Measurements from ENCODE around the gene PRDM16. TPM values are rescaled to one million over a fixed set of nuclear protein-coding genes. Genes with fewer than 3 reads are reported as not detected.

The PRDM16 gene
- total and polyA plus RNA-seq, 7 donors = 0.04 to 1.2 (median 0.31) TPM

DNA sequence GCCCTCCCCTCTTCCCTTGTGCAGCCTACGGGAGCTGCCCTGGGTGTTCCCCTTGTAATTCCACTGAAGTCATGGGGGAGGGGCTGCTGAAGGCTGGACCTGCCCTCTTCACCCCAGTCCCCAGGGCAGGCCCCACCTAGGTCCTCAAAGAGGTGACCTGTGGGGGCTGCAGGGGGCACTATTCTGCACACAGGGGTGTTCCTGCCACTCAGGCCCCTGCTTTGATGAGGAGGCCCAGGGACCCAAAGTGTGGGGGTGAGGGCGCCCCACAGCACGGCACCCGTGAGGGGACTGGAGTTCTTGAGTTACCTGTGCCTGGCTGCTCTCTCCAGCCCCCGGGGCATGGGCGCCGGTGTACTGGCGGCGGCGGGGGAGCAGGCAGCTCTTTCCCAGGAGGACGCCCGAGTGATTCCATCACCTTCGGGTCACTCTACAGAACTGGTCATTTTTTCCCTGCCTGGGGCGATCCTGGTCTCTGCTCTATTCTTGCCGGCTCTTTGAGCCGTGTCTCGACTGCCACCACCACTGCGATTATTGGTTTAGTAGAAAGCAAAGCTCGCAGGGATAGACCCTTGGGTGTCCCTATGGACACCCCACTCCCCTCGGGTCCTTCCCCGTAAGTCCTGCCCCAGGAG, 6.9 kb upstream of the PRDM16 start:
- WGBS, 3 donors = 47 to 70% (median 64%) methylated on average over 18 to 21 of the region's 21 CpGs
- H3K4me1 ChIP-seq = no peaks in the 10 kb centered on the region
- TF ChIP-seq, protein P1, sequence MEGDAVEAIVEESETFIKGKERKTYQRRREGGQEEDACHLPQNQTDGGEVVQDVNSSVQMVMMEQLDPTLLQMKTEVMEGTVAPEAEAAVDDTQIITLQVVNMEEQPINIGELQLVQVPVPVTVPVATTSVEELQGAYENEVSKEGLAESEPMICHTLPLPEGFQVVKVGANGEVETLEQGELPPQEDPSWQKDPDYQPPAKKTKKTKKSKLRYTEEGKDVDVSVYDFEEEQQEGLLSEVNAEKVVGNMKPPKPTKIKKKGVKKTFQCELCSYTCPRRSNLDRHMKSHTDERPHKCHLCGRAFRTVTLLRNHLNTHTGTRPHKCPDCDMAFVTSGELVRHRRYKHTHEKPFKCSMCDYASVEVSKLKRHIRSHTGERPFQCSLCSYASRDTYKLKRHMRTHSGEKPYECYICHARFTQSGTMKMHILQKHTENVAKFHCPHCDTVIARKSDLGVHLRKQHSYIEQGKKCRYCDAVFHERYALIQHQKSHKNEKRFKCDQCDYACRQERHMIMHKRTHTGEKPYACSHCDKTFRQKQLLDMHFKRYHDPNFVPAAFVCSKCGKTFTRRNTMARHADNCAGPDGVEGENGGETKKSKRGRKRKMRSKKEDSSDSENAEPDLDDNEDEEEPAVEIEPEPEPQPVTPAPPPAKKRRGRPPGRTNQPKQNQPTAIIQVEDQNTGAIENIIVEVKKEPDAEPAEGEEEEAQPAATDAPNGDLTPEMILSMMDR (IDR thresholded peaks at IDR 0.05) = no peak
- intact Hi-C loops (cut with DNase I) = no loop called here
- no peak overlapping the region for H3K27ac ChIP-seq
- no peaks in the 10 kb centered on the region for H3K9me3 ChIP-seq
- ATAC-seq (no peak), DNase-seq (no peak)
- H3K4me3 ChIP-seq = no peak overlapping the region
- H3K27me3 ChIP-seq (ENCODE audit: insufficient read depth in 3 of 3, low read length in 2 of 3) = peaks cover 0 to 62% (median 12%) of the 10 kb centered on the region in 3 donors
- no peaks in the 10 kb centered on the region for H3K36me3 ChIP-seq (ENCODE audit: insufficient read depth in 1 of 2, low read depth in 1 of 2)

DNA sequence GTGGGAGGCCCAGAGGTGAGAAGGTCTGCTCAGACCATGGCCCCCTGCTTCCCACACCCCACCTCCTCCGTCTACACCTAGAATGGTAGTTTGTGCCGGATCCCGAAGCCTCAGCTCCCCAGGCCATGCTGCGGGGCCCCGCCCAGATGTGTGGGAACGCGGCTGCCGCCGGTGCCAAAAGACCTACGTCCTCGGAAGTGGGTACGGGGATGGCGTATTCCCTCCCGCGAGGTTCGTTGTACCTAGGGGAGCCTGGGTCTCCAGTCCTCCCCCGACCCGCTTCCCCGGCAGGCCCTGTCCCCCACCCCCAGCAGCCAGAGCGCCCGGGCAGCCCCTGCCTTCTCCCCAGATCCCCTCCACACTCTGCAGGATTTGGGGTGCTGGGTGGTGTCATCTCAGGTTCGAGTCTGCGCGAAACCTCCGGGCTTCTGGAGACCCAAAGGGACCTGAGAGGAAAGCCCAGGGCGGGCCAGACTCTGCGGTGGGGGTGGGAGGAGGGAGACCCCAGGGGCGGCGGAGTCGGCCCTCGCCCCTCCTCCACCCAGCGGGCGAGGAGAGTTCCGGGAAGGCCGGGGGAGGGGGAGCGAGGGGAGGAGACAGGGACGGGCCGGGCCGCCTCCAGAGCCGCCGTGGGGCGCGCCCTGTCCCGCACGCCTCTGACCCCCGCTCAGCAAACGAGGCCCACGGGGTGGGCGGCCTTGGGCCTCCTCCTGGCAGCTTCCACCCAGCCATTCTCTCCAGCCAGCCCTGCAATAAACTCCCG, 6.2 kb upstream of the PRDM16 start:
- Histone ChIP-seq H3K4me3 (no peak overlapping the region), H3K4me1 (no peaks in the 10 kb centered on the region), H3K36me3 (ENCODE audit: insufficient read depth in 1 of 2, low read depth in 1 of 2) (no peaks in the 10 kb centered on the region), H3K9me3 (no peaks in the 10 kb centered on the region), H3K27ac (no peak overlapping the region), H3K27me3 (ENCODE audit: insufficient read depth in 3 of 3, low read length in 2 of 3) (peaks cover 0 to 66% (median 18%) of the 10 kb centered on the region in 3 donors)
- intact Hi-C loops (cut with DNase I) = no loop called here
- 51 to 55% (median 51%) methylated on average over 31 to 50 of the region's 50 CpGs for WGBS, 3 donors
- no peak for DNase-seq
- TF ChIP-seq, protein P1 (IDR thresholded peaks at IDR 0.05) = no peak
- no peak for ATAC-seq

DNA sequence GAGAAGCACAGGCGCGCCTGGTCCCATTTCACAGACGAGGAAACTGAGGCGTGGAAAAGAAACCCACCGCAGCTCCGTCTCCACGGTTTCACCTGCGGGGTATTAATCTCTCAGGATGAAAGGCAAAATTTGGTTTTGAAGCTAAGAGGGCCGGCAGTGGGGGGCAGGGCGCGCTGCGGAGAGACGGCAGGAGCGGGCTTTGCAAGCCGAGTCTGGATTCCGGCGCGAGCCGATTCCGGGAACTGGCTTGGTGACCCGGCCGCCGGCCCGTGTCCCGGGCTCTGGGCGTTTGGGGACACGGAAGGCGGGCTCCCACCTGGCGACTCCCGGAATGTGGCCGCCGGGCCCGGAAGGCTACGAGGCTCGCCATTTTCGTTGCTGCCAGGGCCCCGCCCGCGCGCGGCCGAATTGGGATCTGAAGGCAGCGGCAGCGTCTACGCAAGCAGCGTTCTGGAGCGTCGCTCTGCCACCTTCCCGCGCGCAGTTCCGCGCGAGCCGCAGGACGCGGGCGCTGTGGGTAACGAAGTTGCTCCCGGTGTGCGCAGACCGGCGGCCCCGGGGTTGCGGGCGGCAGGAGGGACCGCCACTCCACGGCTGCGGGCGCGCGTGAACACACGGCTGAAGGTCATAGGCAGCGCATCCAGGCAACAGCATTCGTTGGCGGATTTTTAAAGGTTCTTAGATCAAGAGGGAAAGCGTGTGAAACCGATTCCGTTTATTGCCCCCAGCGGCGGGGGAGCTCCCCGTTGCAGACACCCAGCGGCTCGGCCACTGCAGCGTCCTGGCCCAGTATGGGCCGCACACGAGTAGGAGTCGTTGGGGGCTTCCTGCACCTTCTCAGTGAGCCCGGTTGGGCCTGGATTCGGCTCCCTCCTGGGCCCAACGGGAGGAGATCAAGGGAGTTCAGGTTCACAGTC, 5.4 kb upstream of the PRDM16 start:
- H3K36me3 ChIP-seq (ENCODE audit: insufficient read depth in 1 of 2, low read depth in 1 of 2) = no peaks in the 10 kb centered on the region
- peaks cover 0 to 74% (median 24%) of the 10 kb centered on the region in 3 donors for H3K27me3 ChIP-seq (ENCODE audit: insufficient read depth in 3 of 3, low read length in 2 of 3)
- TF ChIP-seq, protein P1 (IDR thresholded peaks at IDR 0.05) = no peak
- ATAC-seq = no peak
- 43 to 46% (median 44%) methylated on average over 87 to 91 of the region's 91 CpGs for WGBS, 3 donors
- H3K4me1 ChIP-seq = peaks cover 2% of the 10 kb centered on the region
- DNase-seq = no peak
- no peaks in the 10 kb centered on the region for H3K9me3 ChIP-seq
- H3K27ac ChIP-seq = no peak overlapping the region
- intact Hi-C loops (cut with DNase I) = no loop called here
- no peak overlapping the region for H3K4me3 ChIP-seq

DNA sequence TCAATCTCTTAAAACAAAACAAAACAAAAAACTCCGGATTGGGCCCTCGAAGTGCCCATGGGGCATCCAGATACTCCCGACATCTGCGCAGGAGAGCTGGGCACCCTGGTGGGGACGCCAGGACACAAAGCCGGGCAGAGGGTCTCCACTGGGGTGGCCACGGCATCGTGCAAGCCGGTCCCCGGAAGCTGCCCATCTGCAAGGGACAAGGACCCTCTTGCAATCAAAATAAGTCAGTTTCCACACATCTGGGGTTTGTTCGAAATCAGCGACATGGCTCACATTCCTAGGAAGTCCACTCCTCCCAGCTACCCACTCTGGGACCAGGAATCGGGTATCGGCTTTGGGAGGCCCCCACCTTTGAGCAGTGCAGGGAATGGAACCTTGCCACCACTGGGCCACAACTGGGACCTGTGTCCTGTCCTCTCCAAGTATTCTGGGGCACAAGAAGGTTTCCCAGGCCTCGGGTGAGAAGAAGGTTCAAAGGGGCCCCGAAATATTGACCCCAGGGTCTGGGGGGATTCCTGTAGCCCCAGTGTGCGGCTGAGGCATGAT, 4.6 kb upstream of the PRDM16 start:
- Histone ChIP-seq H3K4me3 (no peak overlapping the region), H3K9me3 (no peaks in the 10 kb centered on the region), H3K27me3 (ENCODE audit: insufficient read depth in 3 of 3, low read length in 2 of 3) (peaks cover 0 to 78% (median 24%) of the 10 kb centered on the region in 3 donors), H3K36me3 (ENCODE audit: insufficient read depth in 1 of 2, low read depth in 1 of 2) (no peaks in the 10 kb centered on the region), H3K4me1 (peaks cover 2% of the 10 kb centered on the region), H3K27ac (no peak overlapping the region)
- no peak for DNase-seq
- intact Hi-C loops (cut with DNase I) = no loop called here
- TF ChIP-seq, protein P1 (IDR thresholded peaks at IDR 0.05) = no peak
- ATAC-seq = no peak
- 67 to 74% (median 69%) methylated on average over 17 of the region's 17 CpGs for WGBS, 3 donors
